Skin epidermis (tissue), 12 donors: ENCODE data around the gene DDA1.

Experiments used
- H3K27ac ChIP-seq, 21 experiments: fragments of 200-600 bp; sonication (generic) in 11 of 21; one replicate each; pipeline ENCODE4 v1.5.0; 2020; ENCODE audit warnings: mild to moderate bottlenecking in 3 of 21, inconsistent platforms in 2 of 21, moderate library complexity in 2 of 21
- H3K4me3 ChIP-seq, 7 experiments: fragments of 200-600 bp; sonication (generic) in 2 of 7; one replicate each; pipeline ENCODE4 v1.5.0; 2020; ENCODE audit warnings: inconsistent platforms in 2 of 7, mild to moderate bottlenecking in 2 of 7, moderate library complexity in 1 of 7

The DDA1 gene

GRCh38 chr19:17325881-17326594 lies 16.7 kb downstream of the DDA1 start:
- Histone ChIP-seq H3K4me3 (no peak overlapping the region), H3K27ac (peak overlapping the region in 1 of 21 experiments; percentile 2)

DNA sequence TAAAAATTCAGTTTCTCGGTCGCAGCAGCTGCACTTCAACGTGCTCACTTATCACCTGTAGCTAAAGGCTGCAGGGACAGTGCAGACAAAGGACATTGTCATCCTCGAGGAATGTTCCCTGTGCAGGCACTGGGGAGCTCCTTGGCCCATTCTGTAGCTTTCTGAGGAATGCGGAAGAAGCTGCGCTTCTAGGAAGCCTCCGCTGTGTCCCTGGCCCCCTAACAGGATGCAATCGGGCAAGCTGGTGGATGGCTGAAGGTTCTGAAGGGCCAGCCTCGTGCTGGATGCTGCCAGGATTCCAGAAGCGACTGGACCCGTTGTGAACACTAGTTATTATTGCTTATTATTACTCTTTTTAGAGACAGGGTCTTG lies 17.2 kb downstream of the DDA1 start:
- Histone ChIP-seq H3K27ac (peak overlapping the region in 1 of 21 experiments; percentile 2), H3K4me3 (no peak overlapping the region)

GRCh38 chr19:17327068-17327653 lies 17.8 kb downstream of the DDA1 start:
- H3K4me3 ChIP-seq = no peak overlapping the region
- H3K27ac ChIP-seq = no peak overlapping the region

- Histone ChIP-seq H3K27ac (peak overlapping the region in 15 of 21 experiments; percentile 5 to 75 (median 47)), H3K4me3 (peak overlapping the region; percentile 21 to 49 (median 30))
These were observed 18.5 kb downstream of the DDA1 start for GRCh38 chr19:17327654-17328516.

GRCh38 chr19:17328517-17329365 lies 19.4 kb downstream of the DDA1 start:
- Histone ChIP-seq H3K27ac (peak overlapping the region in 15 of 21 experiments; percentile 5 to 75 (median 47)), H3K4me3 (peak overlapping the region; percentile 21 to 49 (median 30))

DNA sequence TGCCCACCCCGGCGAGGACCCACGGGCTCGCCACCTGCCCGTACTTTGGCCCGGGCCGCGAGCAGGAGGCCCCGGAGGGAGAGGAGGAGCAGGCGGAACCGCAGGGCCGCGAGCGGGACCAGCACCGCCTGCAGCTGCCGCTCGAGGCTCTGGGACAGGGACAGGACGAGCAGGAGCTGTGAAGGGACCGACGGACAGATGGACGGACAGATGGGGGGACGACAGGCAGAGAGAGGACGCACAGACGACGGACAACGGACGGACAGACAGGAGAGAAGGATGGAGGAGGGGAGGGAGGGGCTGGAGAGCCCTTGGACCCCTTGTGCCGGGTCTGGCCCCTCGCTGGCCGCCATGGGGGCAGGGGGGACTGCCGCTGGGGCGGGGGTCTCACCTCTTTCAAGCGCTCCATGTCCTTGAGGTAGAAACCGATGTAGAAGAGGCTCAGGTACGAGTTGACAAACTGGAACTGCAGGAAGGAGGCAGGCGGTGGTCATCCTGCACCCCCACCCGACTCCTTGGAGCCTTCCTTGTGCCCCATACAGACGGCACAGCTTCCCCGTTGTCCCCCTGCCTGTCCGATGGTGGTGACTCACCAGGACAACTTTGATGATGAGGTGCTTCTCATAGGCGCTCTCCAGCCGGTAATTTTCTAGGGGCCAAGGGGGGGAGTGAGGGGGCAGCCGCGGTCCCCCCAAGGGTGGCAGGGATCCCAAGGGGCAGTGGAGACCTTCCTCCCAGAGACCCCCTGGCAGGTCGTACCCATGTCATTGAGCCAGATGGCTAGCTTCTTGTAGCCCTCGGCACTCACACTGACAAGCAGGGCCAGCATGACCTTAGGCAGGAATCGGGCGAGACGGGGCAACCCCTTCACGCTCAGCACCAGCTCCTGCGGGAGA lies 20.3 kb downstream of the DDA1 start:
- Histone ChIP-seq H3K4me3 (peak overlapping the region in 6 of 7 experiments; percentile 4 to 49 (median 26)), H3K27ac (no peak overlapping the region)

- H3K4me3 ChIP-seq = no peak overlapping the region
- H3K27ac ChIP-seq = no peak overlapping the region
These were observed 21.1 kb downstream of the DDA1 start for GRCh38 chr19:17330262-17331044.

DNA sequence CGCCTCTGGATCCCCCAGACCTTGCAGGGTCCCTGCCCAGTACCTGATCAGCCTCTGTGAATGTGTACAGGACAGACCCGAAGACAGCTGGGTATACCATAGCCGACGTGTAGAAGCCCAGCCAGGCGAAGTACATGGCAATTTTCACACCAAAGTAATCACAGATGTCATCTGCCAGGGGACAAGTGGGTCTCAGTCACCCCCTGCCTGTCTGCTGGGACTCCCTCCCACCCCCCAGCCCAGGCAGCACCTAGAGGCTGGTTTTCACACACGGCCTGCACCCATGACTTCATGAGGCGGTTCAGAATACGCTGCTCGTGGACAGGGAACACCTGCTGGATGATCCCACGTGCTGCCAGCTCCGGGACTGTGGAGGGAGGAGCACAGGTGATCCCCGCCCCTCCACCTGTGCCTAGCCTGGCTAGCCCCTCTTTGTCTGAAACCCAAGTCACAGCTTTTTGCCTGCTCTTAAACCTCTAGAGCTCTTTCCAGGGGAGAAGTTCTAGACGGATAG lies 21.7 kb downstream of the DDA1 start:
- no peak overlapping the region for H3K4me3 ChIP-seq
- H3K27ac ChIP-seq = no peak overlapping the region

DNA sequence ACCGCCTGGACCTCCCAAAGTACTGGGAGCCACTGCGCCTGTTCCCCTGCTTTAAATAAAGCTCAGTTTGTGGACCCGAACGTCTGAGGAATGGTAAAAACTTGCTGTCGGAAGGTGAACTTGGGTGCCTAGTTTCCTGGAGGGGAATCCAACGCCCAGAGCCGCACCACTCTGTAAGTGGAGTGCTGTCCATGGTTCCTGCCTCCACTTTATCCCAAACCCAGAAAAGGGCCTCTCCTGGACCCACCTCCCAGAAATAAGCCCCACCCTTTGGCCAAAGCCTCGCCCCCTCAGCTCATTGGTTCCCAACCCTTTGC lies 23.0 kb downstream of the DDA1 start:
- H3K27ac ChIP-seq = no peak overlapping the region

GRCh38 chr19:17332677-17333581 lies 23.6 kb downstream of the DDA1 start:
- Histone ChIP-seq H3K4me3 (peak overlapping the region in 1 of 7 experiments; percentile 48), H3K27ac (peak overlapping the region in 1 of 21 experiments; percentile 73)

More for the DNA sequence above, 23.0 kb downstream of the DDA1 start:
- H3K4me3 ChIP-seq = no peak overlapping the region

DNA sequence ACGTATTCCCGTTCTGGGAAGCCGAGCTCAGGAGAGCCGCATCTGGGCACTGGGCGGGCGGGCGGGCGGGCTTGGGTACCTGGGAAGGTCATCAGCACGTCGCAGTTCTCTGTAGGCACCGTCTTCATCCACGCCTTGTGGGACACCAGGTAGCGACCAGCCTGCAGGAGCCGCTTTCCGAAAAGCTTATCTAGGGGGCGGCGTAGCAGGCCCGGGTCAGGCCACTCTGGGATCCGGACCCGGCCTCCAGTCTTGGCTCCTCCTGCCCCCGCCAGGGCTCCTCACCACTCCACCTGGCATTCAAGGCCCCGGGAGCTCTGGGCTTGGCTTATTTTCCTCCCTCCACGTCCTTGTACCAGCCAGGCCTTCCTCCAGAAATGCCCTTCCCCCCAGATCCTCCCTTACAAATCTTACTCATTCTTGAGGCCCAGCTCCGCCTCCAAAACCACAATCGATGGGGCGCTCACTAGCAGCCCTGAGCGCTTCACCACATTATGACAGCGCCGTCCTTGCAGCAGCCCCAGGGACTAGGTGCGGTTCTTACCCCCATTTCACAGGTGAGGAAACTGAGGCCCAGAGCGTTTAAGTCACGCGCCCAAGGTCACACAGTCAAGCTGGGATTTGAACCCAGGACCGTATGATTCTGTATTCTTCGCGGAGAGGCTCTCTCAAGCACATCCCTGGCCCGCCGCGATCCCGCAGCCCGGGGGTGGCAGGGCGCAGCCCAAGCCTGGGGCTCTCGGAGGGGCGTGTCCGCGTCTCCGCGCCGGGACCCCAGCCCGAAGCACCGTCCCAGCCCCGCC lies 24.4 kb downstream of the DDA1 start:
- H3K27ac ChIP-seq = peak overlapping the region in 20 of 21 experiments; percentile 44 to 94 (median 81)
- peak overlapping the region; percentile 48 to 92 (median 58) for H3K4me3 ChIP-seq

- H3K27ac ChIP-seq = peak within 1 kb of the TSS in 20 of 21 experiments; percentile 44 to 94 (median 82)
These were observed 25.3 kb downstream of the DDA1 start, which contains the start of gene ANO8 for GRCh38 chr19:17334414-17335409. Gene ANO8 (minus strand): TSS chr19:17334855. CDS start chr19:17334670, 185 bp downstream.

GRCh38 chr19:17335575-17335974 lies 26.2 kb downstream of the DDA1 start:
- Histone ChIP-seq H3K4me3 (peak overlapping the region in 1 of 7 experiments; percentile 53), H3K27ac (peak overlapping the region in 12 of 21 experiments; percentile 16 to 94 (median 85))

More at GRCh38 chr19:17334414-17335409, 25.3 kb downstream of the DDA1 start, which contains the start of gene ANO8:
- H3K4me3 ChIP-seq = peak within 1 kb of the TSS; percentile 48 to 92 (median 58)
